Gastrocnemius medialis (tissue), 4 donors: Measurements from ENCODE around the gene GPBP1L1. TPM values are rescaled to one million over a fixed set of nuclear protein-coding genes. Genes with fewer than 3 reads are reported as not detected.
"Not testable (repeated sequence)": the region's sequence is repeated elsewhere in the genome, so short reads cannot be mapped to it uniquely, and the experiment has no call there.

ENCODE experiments used
- ATAC-seq, 2 donors: fragments of 150-250 bp; one replicate each; pipeline ENCODE4 v1.9.1; 2016
- DNase-seq, 2 donors: peaks; one replicate each; pipeline ENCODE4 v3.0.0-alpha.2; 2019
- H3K27ac ChIP-seq, 4 donors: fragments of 200-600 bp; sonication (generic); 1 replicate in 1 of 4; 2 replicates in 3 of 4; pipeline ENCODE4 v1.5.1; 2016 to 2018; ENCODE audit warnings: mild to moderate bottlenecking in 2 of 4, moderate library complexity in 1 of 4
- H3K27me3 ChIP-seq, 3 donors: fragments of 200-600 bp; sonication (generic) in 2 of 3; 1 replicate in 1 of 3; 2 replicates in 2 of 3; pipeline versions ENCODE4 v1.5.1 to v1.6.0; 2016 to 2019; ENCODE audit warnings: mild to moderate bottlenecking in 1 of 3, moderate library complexity in 1 of 3
- H3K36me3 ChIP-seq, 2 donors: fragments of 200-600 bp; sonication (generic) in 1 of 2; one replicate each; pipeline ENCODE4 v1.5.1; 2017 to 2018
- H3K4me1 ChIP-seq, 2 donors: fragments of 200-600 bp; sonication (generic) in 1 of 2; one replicate each; pipeline ENCODE4 v1.5.1; 2016 to 2017; ENCODE audit warnings: mild to moderate bottlenecking in 2 of 2
- H3K4me3 ChIP-seq, 4 donors: fragments of 200-600 bp; sonication (generic) in 3 of 4; 1 replicate in 1 of 4; 2 replicates in 3 of 4; pipeline ENCODE4 v1.5.1; 2016 to 2019; ENCODE audit warnings: mild to moderate bottlenecking in 2 of 4
- H3K9me3 ChIP-seq, 3 donors: fragments of 200-600 bp; sonication (generic) in 2 of 3; 1 replicate in 1 of 3; 2 replicates in 2 of 3; pipeline ENCODE4 v1.5.1; 2016 to 2019
- CTCF ChIP-seq, 5 experiments: fragments of 450-650 bp in 3 of 5; fragments of 200-600 bp in 2 of 5; sonication (generic) in 2 of 5; IDR thresholded peaks in 4 of 5; conservative IDR thresholded peaks in 1 of 5; 1 replicate in 4 of 5; 2 replicates in 1 of 5; pipeline ENCODE4 v1.5.1; 2016 to 2019; ENCODE audit warnings: antibody characterized with exemption in 5 of 5, mild to moderate bottlenecking in 3 of 5, moderate library complexity in 3 of 5
- POLR2A ChIP-seq, 2 donors: fragments of 450-650 bp; IDR thresholded peaks; one replicate each; pipeline ENCODE4 v1.6.1; 2017; ENCODE audit warnings: antibody characterized with exemption in 2 of 2, mild to moderate bottlenecking in 2 of 2, moderate library complexity in 2 of 2
- in situ Hi-C, 4 donors: fragments of 200-750 bp; cut with MboI; loops; one replicate each; pipeline versions ENCODE4 v1.15.0 to v1.8.0; 2017; ENCODE audit warnings: low sequenced_read_pairs in 4 of 4
- intact Hi-C: fragments of 100-400 bp; cut with DNase I; formaldehyde crosslinking; loops from one replicate; pipeline ENCODE4 v1.15.1; 2023; ENCODE audit warnings: low total_unique reads
- total RNA-seq, 4 donors: library from RNA; depleted of rRNA; stranded (reverse); fragments of >200 nt; gene quantifications; one replicate each; pipeline versions ENCODE4 v1.1.0 to v1.2.3, GENCODE V29; 2016

Gene GPBP1L1
- total RNA-seq, 4 donors from 2014 or later = 58.5 to 99.5 (median 81.8) TPM

- intact Hi-C loops = no loop called here
Observed at GRCh38 chr1:45723248-45723930, 37.1 kb upstream of the GPBP1L1 start.

GRCh38 chr1:45722809-45723208, 36.5 kb upstream of the GPBP1L1 start:
- H3K36me3 ChIP-seq = peaks cover 0 to 7% of the 10 kb centered on the region in 2 donors
- ATAC-seq = peak; percentile 80 to 89
- TF ChIP-seq CTCF (IDR thresholded peaks at IDR 0.05 in 4 of 5, conservative IDR thresholded peaks at IDR 0.05 in 1 of 5) = no peak
- no peak for TF ChIP-seq POLR2A (IDR thresholded peaks at IDR 0.05)
- intact Hi-C loops (no loop called here), in situ Hi-C loops (no loop called here)
- no peak for DNase-seq
- H3K4me1 ChIP-seq = no peaks in the 10 kb centered on the region
- no peaks in the 10 kb centered on the region for H3K9me3 ChIP-seq
- H3K27ac ChIP-seq = no peak overlapping the region
- H3K27me3 ChIP-seq = no peaks in the 10 kb centered on the region
- H3K4me3 ChIP-seq = no peak overlapping the region

More at GRCh38 chr1:45723248-45723930, 37.1 kb upstream of the GPBP1L1 start:
- H3K4me3 ChIP-seq = no peak overlapping the region
- no peak for TF ChIP-seq POLR2A (IDR thresholded peaks at IDR 0.05)
- TF ChIP-seq CTCF (IDR thresholded peaks at IDR 0.05 in 4 of 5, conservative IDR thresholded peaks at IDR 0.05 in 1 of 5) = no peak
- no peaks in the 10 kb centered on the region for H3K4me1 ChIP-seq
- DNase-seq (no peak), ATAC-seq (peak in 1 of 2 donors; percentile 46)
- no peak overlapping the region for H3K27ac ChIP-seq
- in situ Hi-C loops = no loop called here
- H3K9me3 ChIP-seq = no peaks in the 10 kb centered on the region
- no peaks in the 10 kb centered on the region for H3K27me3 ChIP-seq
- peaks cover 0 to 10% of the 10 kb centered on the region in 2 donors for H3K36me3 ChIP-seq

GRCh38 chr1:45721207-45721606, 34.9 kb upstream of the GPBP1L1 start:
- Histone ChIP-seq H3K4me1 (no peaks in the 10 kb centered on the region), H3K9me3 (no peaks in the 10 kb centered on the region), H3K4me3 (no peak overlapping the region), H3K36me3 (no peaks in the 10 kb centered on the region), H3K27me3 (no peaks in the 10 kb centered on the region), H3K27ac (no peak overlapping the region)
- DNase-seq = no peak
- intact Hi-C loops (no loop called here), in situ Hi-C loops (no loop called here)
- no peak for TF ChIP-seq POLR2A (IDR thresholded peaks at IDR 0.05)
- TF ChIP-seq CTCF (IDR thresholded peaks at IDR 0.05 in 4 of 5, conservative IDR thresholded peaks at IDR 0.05 in 1 of 5) = no peak
- no peak for ATAC-seq

- TF ChIP-seq CTCF (IDR thresholded peaks at IDR 0.05 in 4 of 5, conservative IDR thresholded peaks at IDR 0.05 in 1 of 5) (no peak), POLR2A (IDR thresholded peaks at IDR 0.05) (no peak)
- H3K27me3 ChIP-seq = no peaks in the 10 kb centered on the region
- H3K36me3 ChIP-seq = peaks cover 5 to 8% of the 10 kb centered on the region in 2 donors
- no peaks in the 10 kb centered on the region for H3K9me3 ChIP-seq
- H3K27ac ChIP-seq = no peak overlapping the region
- H3K4me1 ChIP-seq = no peaks in the 10 kb centered on the region
- H3K4me3 ChIP-seq = no peak overlapping the region
- DNase-seq = no peak
- intact Hi-C loops (no loop called here), in situ Hi-C loops (no loop called here)
- no peak for ATAC-seq
Observed at GRCh38 chr1:45718289-45718688, 32.0 kb upstream of the GPBP1L1 start.

- in situ Hi-C loops, DNase-seq, H3K9me3 ChIP-seq, H3K36me3 ChIP-seq, ATAC-seq, intact Hi-C loops, H3K4me3 ChIP-seq, H3K4me1 ChIP-seq, H3K27me3 ChIP-seq, H3K27ac ChIP-seq: not testable (repeated sequence)
Observed at GRCh38 chr1:45717386-45717785, 31.1 kb upstream of the GPBP1L1 start.
